PC-3 (cell line): Measurements from ENCODE around the gene GPBP1.

ENCODE experiments used
- CTCF ChIP-seq: fragments of 300-600 bp; sonication (generic); conservative IDR thresholded peaks from 2 replicates; pipeline ENCODE4 v1.5.1; 2017; ENCODE audit warnings: antibody characterized with exemption, low read depth, mild to moderate bottlenecking, low read length
- EZH2 ChIP-seq: fragments of 300-600 bp; sonication (generic); IDR thresholded peaks from one replicate; pipeline ENCODE4 v1.6.1; 2017; ENCODE audit warnings: antibody characterized with exemption, mild to moderate bottlenecking, low read length; ENCODE audit not compliant: unreplicated experiment
- EZH2phosphoT487 ChIP-seq: fragments of 300-600 bp; sonication (generic); IDR thresholded peaks from 2 replicates; pipeline ENCODE4 v1.6.1; 2018; ENCODE audit warnings: mild to moderate bottlenecking, antibody characterized with exemption, low read length, borderline replicate concordance

GRCh38 chr5:57313716-57314115 is 139.9 kb downstream of the GPBP1 start:
- TF ChIP-seq EZH2 = no peak
- TF ChIP-seq CTCF = no peak
- no peak for TF ChIP-seq EZH2phosphoT487
